HPDE6-E6E7 (cell line): ENCODE data around the gene TNRC6B.

ENCODE experiments used
- DNase-seq: peaks from one replicate; pipeline ENCODE4 v3.0.0; 2011; ENCODE audit warnings: missing footprints; ENCODE audit errors: extremely low spot score

Gene TNRC6B

DNA sequence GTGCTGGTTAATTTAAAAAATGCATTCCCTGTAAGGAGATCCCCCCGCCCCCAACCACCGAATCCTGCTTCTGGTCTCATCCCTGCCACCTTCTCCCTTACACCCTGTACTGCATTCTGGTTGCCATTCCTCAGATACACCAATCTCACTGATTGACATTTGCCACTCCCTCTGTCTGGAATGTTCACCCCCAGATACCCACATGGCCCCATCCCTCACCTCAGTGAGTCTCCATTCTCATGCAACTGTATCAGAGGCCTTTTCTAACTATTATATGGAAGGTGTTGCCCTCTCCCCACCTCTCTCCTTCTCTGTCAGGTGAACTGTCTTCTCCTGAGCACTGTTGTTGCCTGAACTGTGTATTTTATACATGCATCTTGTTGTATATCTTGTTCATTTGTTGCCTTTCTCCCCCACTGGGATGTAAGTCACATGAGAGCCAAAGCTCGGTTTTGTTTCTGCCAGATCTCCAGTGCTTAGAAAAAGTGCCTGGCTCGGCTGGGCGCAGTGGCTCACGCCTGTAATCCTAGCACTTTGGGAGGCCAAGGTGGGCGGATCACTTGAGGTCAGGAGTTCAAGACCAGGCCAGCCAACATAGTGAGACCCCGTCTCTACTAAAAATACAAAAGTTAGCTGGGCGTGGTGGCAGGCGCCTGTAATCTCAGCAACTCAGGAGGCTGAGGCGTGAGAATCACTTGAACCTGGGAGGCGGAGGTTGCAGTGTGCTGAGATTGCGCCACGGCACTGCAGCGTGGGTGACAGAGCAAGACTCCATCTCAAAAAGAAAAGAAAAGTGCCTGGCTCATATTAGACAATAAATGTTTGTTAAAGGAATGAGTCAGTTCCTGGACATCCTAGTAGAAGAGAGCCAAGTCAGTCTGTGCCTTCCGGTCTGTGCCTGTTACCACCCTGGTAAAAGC lies 61.0 kb downstream of the TNRC6B start:
- DNase-seq = peak; percentile 57

- DNase-seq = no peak
These were observed 61.6 kb downstream of the TNRC6B start for GRCh38 chr22:40239345-40239683.

DNA sequence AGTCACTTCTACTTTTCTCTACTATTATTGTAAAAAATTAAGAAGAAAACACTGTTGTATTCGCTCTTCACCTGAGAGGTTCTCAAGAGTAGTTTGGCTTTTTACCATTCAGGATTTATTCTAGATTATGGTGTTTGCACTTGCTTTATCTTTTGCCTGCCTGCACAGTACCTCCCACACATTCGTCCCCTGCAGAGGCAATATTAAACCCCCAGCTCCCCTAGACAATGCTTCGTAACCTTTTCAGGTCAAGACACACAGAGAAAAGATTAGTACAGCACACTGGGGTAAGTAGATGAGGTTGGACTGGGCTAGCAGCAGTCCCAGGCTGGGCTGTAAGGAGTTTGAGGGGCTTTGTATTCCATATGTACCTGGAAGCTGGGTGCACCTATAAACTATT lies 62.4 kb downstream of the TNRC6B start:
- DNase-seq = no peak

- no peak for DNase-seq
These were observed 63.0 kb downstream of the TNRC6B start for GRCh38 chr22:40240686-40241085.

GRCh38 chr22:40241200-40241763 lies 63.6 kb downstream of the TNRC6B start:
- no peak for DNase-seq

DNA sequence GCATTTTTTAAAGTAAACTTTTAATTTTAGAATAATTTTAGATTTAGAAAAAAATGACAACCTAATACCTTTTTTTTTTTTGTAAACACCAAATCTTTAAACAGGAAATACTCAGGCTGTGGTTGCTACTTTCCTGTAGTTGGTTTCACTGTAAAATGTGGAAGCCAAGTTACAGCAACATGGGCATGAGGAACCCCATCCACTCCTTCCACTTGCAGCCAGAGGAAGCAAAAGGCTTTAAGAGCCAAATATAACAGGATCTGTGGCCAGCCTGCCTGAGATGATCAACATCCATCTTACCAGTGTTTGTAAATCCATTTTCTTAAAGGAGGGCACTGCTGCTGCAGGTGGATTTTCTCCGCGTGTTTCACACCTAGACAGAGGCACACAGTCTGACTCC lies 66.2 kb downstream of the TNRC6B start:
- no peak for DNase-seq

DNA sequence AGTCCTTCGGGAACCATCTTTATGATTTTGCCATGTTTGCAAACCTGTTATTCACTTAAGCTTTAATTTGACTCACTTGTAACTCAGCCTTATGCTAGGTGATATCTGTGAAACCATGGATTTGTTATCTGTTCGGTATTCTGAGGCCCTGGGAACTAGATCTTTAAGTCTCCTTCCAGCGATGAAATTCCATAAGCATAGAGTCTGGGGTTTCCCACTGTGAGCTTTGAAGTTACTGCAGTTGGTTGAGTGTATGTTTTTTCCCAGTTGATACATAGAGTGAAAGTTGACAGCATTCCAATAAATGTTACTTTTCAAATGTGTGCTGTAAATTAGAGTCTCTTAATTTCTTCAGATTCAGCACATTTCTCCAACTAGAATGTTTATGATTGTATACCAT lies 66.9 kb downstream of the TNRC6B start:
- DNase-seq = no peak

DNA sequence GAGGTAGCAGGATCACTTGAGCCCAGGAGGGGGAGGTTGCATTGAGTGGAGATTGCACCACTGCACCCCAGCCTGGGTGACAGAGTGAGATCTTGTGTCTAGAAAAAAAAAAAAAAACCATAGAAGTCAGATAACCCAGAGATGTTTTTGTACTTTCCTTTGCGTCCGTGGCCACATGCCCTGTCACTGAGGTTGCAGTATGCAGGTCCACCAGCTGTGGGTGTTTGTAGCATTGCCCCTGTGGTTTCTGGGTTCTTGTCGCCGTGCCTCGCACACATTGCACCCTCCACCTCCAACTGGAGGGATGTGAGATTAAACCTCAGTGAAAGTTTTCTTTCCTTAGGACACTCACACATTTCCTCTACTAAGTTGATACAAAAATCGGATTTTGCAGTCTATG lies 70.3 kb downstream of the TNRC6B start:
- no peak for DNase-seq

DNA sequence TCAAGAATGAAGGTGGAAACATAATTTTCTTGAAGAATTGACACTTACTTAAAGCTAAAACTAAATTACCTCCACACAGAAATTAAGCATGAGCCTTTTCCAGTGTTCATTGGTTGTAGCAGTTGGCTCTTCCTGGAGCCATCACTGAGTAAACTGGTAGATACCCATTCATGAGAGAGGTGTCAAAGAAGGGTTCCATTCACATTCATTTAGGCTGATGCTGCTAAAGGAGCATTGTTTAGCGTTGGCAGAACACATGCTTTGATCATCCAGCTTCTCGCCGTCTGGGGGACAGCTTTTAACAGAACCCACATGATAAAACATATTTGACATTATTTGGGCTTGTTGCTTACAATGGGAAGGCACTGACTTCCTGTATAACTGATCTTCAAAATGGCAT lies 71.6 kb downstream of the TNRC6B start:
- no peak for DNase-seq

- DNase-seq = no peak
These were observed 72.9 kb downstream of the TNRC6B start for GRCh38 chr22:40250608-40251007.

DNA sequence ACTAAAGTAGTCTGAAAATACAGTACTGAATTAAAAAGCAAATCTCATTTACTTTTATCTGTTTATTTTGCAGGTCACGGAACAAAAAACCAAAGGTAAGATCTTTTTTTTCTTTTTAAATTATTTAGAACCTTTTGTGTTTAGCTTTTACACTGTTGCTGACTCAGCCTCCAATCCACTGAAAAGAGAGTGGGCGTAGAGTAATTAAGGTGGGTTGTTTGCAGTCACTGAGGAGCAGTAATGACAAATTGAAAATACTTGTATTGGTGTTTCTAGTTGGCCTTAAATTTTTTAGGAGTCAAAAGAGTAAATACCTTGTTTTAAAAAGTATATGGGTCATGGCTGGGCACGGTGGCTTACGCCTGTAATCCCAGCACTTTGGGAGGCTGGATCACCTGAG lies 73.4 kb downstream of the TNRC6B start:
- DNase-seq = no peak

DNA sequence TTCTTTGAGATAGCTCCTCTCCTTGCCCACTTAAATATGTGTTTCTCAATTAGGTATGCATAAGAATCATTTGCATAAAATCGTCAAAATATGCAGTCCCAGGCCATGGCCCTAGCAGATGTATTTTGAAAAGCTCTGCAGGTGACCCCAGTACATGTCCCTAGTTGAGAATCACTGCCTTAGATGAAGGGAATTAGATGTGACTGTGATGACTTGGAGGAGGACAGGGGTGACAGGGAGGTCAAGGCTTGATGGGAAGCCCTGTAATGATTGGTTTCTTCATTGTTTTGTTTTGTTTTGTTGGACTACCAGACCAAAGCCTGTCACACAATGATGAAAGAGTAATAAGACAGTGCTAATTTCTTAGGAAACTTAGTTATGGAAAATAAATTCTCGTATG lies 74.4 kb downstream of the TNRC6B start:
- no peak for DNase-seq

GRCh38 chr22:40256516-40256915 lies 78.8 kb downstream of the TNRC6B start:
- no peak for DNase-seq

DNA sequence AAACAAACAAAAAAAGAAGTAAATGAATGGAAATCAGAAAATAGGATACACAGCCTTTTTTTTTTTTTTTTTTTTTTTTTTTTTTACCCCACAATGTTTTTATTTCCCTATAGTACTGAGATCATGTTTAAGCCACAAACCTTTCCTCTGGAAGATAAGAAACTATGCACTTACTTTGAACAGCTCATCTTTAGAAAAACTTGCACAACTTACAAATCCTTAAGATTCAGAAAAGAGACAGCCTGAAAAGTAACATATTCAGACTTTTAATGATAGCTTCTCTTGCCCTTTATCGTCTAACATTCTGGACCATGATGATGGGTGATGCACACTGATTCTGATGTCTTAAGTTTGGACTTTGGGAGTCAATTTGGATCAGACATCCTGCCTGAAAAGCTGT lies 80.3 kb downstream of the TNRC6B start:
- DNase-seq = no peak

- peak; percentile 60 for DNase-seq
These were observed 80.8 kb downstream of the TNRC6B start for GRCh38 chr22:40258501-40258915.

DNA sequence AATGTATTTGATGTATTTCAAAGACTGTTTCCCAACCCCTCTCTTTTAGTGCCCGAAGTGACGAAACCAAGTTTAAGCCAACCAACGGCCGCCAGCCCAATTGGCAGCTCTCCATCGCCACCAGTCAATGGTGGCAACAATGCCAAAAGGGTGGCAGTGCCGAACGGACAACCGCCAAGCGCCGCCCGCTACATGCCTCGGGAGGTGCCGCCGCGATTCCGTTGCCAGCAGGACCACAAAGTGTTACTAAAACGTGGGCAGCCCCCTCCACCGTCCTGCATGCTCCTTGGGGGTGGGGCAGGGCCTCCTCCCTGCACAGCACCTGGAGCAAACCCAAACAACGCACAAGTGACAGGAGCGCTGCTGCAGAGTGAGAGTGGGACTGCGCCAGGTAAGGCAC lies 84.1 kb downstream of the TNRC6B start:
- DNase-seq = no peak

- DNase-seq = no peak
These were observed 85.5 kb downstream of the TNRC6B start for GRCh38 chr22:40263191-40263590.

DNA sequence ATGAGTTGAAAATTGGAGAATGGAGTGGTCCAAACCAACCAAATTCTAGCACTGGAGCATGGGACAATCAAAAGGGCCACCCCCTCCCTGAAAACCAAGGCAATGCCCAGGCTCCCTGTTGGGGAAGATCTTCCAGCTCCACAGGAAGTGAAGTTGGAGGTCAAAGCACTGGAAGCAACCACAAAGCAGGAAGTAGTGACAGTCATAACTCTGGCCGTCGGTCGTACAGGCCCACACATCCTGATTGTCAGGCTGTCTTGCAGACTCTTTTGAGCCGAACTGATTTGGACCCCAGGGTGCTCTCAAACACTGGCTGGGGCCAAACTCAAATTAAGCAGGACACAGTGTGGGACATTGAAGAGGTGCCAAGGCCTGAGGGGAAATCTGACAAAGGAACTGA lies 88.1 kb downstream of the TNRC6B start:
- DNase-seq = no peak

DNA sequence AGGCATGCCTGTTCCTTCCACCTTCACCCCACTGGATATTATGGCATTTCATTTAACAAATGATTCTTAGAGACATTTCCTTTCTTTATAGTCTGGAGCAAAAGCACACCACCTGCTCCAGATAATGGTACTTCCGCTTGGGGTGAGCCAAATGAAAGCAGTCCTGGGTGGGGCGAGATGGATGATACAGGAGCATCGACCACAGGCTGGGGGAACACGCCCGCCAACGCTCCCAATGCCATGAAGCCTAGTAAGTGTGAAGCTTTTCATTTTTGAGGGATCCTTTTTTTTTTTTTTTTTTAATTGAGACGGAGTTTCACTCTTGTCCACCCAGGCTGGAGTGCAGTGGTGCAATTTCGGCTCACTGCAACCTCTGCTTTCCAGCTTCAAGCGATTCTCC lies 92.3 kb downstream of the TNRC6B start:
- DNase-seq = no peak

- no peak for DNase-seq
These were observed 93.1 kb downstream of the TNRC6B start for GRCh38 chr22:40270748-40271373.

DNA sequence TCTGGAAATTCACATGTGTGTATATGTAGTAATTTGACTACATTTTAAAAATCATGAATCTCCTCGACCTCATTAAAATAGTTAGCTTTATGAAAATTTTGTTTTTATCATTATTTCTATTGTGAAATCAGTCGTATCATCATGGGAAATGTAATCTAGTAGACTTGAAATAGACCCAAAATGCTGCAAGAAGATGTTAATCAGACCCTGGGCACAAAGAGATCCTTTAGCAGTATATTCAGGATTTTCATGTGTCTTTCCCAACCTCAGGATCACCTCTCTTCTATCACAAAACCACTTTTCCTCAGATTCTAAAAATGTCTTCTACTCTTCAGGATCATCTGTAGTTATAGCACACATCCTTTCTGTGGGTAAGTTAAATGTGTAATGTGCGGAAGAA lies 93.7 kb downstream of the TNRC6B start:
- no peak for DNase-seq

- no peak for DNase-seq
These were observed 95.6 kb downstream of the TNRC6B start for GRCh38 chr22:40273319-40273718.
